IMR-90 (cell line): Measurements from ENCODE around the gene GLT8D2.

Experiments used
- MAFK ChIP-seq: IDR thresholded peaks from 2 replicates; pipeline ENCODE4 v1.6.1; 2012; ENCODE audit warnings: low read depth, low read length, improper control_type of control experiment
- POLR2A ChIP-seq: IDR thresholded peaks from 2 replicates; pipeline ENCODE4 v1.6.1; 2012; ENCODE audit warnings: mild to moderate bottlenecking, low read depth, low read length
- SMC3 ChIP-seq: fragments of 150-350 bp; IDR thresholded peaks from 2 replicates; pipeline ENCODE4 v1.6.1; 2016; ENCODE audit warnings: low read depth, mild to moderate bottlenecking, antibody characterized with exemption, low read length, moderate library complexity

DNA sequence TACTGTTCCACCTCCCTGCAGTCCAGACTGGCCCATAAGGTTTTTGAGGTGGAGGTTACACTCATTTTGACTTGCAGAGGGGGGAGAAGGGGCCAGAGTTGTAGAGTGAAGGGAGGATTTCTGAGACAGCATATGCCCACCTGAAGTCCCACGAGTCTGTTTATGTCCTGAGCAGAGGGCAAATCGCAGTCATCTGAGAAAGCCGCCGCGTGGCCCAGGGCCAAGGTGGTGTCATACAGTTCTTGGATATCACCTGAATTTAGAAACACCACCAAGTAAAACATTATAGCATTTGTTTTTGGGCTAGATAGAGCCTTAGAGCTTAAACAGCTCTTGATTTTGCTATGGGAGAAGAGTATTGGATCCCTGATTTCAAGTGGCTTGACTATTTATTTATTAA lies 53.4 kb downstream of the GLT8D2 start:
- no peak for TF ChIP-seq SMC3
- TF ChIP-seq MAFK = no peak
- no peak for TF ChIP-seq POLR2A
